Activated naive CD4-positive, alpha-beta T cell treated with anti-CD3 and anti-CD28 coated beads, Interleukin-2, amount 10 ng/mL, durations not matched to agents 7 days and 5 days (primary cell): ENCODE measurements around the gene RTF2.
"Not testable (repeated sequence)": the region's sequence is repeated elsewhere in the genome, so short reads cannot be mapped to it uniquely, and the experiment has no call there.

Experiments used
- CTCF ChIA-PET: fragments of 350-600 bp; sonication (Branson Sonifier 250); formaldehyde crosslinking; loops from one replicate; lab custom pipeline; 2021; ENCODE audit warnings: antibody characterized with exemption; lab: Charles Lee
- DNase-seq: peaks from one replicate; pipeline ENCODE4 v3.0.0-alpha.2; 2020
- H3K27ac Mint-ChIP-seq: one replicate; pipeline ENCODE4 v1.8.0; 2021; ENCODE audit warnings: mild to moderate bottlenecking, moderate library complexity, mixed read lengths
- H3K27me3 Mint-ChIP-seq: one replicate; pipeline ENCODE4 v1.8.0; 2021; ENCODE audit warnings: mild to moderate bottlenecking, mixed read lengths
- H3K36me3 Mint-ChIP-seq: one replicate; pipeline ENCODE4 v1.8.0; 2021; ENCODE audit warnings: mixed read lengths
- H3K4me1 Mint-ChIP-seq: one replicate; pipeline ENCODE4 v1.8.0; 2021; ENCODE audit warnings: mixed read lengths
- H3K4me3 Mint-ChIP-seq: one replicate; pipeline ENCODE4 v1.8.0; 2021; ENCODE audit warnings: mild to moderate bottlenecking, moderate library complexity, mixed read lengths
- H3K9me3 Mint-ChIP-seq: one replicate; pipeline ENCODE4 v1.8.0; 2021; ENCODE audit warnings: mixed read lengths

The RTF2 gene

DNA sequence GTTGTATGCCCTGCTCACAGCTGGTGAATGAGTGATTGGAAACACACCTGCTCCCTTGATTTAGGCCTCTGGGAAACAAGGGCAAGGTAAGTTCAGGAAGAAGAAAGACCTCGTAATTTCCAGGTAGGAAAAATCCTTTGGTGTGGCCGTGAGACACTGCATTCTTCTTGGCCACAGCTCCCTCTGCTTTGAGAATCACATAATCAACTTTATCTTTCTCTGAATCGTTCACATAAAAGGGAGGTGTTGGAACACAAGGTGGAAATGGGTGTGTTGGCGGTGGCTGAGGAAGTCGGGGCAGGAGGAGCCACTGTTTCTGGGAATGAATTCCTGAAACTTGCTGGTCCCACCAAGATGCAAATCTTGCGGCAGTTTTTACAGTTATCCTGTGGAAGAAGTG is 90.5 kb downstream of the RTF2 start:
- DNase-seq = no peak
- Mint-ChIP-seq H3K27ac (no peak overlapping the region), H3K27me3 (peaks cover 20% of the 10 kb centered on the region), H3K4me3 (no peak overlapping the region), H3K9me3 (no peaks in the 10 kb centered on the region), H3K36me3 (no peaks in the 10 kb centered on the region), H3K4me1 (peaks cover 8% of the 10 kb centered on the region)
- CTCF ChIA-PET = interaction anchor here (1.2 kb wide), 1 partner anchor 8 kb away, joined by 4 read pairs; no protein-coding TSS in a partner anchor

DNA sequence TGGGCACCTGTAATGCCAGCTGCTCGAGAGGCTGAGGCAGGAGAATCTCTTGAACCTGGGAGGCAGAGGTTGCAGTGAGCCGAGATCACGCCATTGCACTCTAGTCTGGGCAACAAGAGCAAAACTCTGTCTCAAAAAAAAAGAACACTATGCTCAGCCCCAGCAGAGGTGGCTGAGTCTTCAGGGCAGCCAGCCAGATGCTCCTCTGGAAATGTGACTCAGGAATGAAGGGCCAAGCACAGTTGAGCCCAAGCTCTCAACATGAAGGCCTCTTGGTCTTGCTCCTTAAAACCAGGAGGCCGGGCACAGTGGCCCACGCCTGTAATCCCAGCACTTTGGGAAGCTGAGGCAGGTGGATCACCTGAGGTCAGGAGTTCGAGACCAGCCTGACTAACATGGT is 96.1 kb downstream of the RTF2 start:
- DNase-seq, H3K36me3 Mint-ChIP-seq, CTCF ChIA-PET, H3K4me3 Mint-ChIP-seq, H3K9me3 Mint-ChIP-seq, H3K4me1 Mint-ChIP-seq, H3K27ac Mint-ChIP-seq: not testable (repeated sequence)
- peaks cover 10% of the 10 kb centered on the region for H3K27me3 Mint-ChIP-seq

DNA sequence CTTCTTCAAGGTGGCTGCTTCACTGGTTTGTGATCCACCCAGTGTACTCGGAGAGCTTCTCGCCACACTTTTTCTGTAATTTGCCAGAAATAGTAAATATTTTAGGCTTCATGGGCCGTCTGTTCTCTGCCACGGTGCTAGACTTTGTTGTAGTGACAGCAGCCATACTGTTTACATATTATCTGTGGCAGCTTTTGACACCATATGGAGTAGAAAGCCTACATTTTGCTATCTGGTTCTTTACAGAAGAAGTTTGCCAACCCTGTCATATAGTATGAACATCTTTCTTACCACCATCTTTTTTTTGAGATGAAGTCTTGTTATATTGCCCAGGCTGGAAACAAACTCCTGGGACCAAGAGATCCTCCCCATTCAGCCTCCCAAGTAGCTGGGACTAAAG is 97.1 kb downstream of the RTF2 start:
- no peak for DNase-seq
- Mint-ChIP-seq H3K4me1 (no peaks in the 10 kb centered on the region), H3K4me3 (no peak overlapping the region), H3K27me3 (peaks cover 4% of the 10 kb centered on the region), H3K27ac (no peak overlapping the region), H3K36me3 (no peaks in the 10 kb centered on the region), H3K9me3 (no peaks in the 10 kb centered on the region)
- CTCF ChIA-PET = no interaction called here

DNA sequence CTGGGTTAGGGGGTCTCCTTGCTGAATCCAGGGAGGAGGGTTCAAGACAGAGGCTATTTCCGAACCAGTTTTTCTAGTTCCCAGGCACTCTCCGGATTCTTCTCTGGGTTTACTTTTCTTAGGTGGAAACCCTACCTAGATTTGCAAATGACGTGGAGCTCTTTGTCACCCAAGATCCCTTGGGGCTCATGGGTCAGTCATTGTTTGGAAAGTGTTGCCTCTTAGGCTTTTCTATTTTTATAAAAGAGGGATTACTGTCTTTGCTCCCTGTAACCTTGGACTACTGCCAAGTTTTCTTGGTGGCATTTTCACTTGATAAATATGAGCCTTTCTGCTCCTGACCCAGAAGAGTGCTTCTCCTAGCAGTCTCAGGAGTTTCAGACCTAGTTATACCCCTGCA is 98.2 kb downstream of the RTF2 start:
- CTCF ChIA-PET = no interaction called here
- no peak overlapping the region for H3K4me3 Mint-ChIP-seq
- no peak overlapping the region for H3K27ac Mint-ChIP-seq
- no peaks in the 10 kb centered on the region for H3K9me3 Mint-ChIP-seq
- H3K27me3 Mint-ChIP-seq = peaks cover 4% of the 10 kb centered on the region
- DNase-seq = no peak
- no peaks in the 10 kb centered on the region for H3K36me3 Mint-ChIP-seq
- H3K4me1 Mint-ChIP-seq = no peaks in the 10 kb centered on the region
